GM06990 (cell line): ENCODE data around the gene FTSJ3.
A peak's percentile ranks its signal among the peaks of the same experiment; 100 is the strongest.
"Not testable (repeated sequence)": the region's sequence is repeated elsewhere in the genome, so short reads cannot be mapped to it uniquely, and the experiment has no call there.

Experiments
- DNase-seq: peaks from one replicate; pipeline ENCODE4 v3.0.0-alpha.2; 2011; ENCODE audit not compliant: insufficient read length; ENCODE audit errors: extremely low read depth
- H3K27me3 ChIP-seq: replicated peaks from 2 replicates; pipeline ENCODE4 v1.6.0; 2011; ENCODE audit warnings: low read length; ENCODE audit not compliant: control insufficient read depth, insufficient read depth
- H3K36me3 ChIP-seq: 2 replicates; pipeline ENCODE4 v1.5.1; 2011; ENCODE audit warnings: low read length; ENCODE audit not compliant: control insufficient read depth, insufficient read depth
- H3K4me3 ChIP-seq: replicated peaks from 2 replicates; pipeline ENCODE4 v1.5.1; 2011; ENCODE audit warnings: low read depth, mild to moderate bottlenecking, control low read depth, low read length
- TF ChIP-seq, protein P1 (sequence below): IDR thresholded peaks from 2 replicates; pipeline ENCODE4 v1.5.1; 2011; ENCODE audit warnings: low read length, control low read depth, mild to moderate bottlenecking, inconsistent platforms; ENCODE audit not compliant: insufficient read depth, poor library complexity, severe bottlenecking

Gene FTSJ3

DNA sequence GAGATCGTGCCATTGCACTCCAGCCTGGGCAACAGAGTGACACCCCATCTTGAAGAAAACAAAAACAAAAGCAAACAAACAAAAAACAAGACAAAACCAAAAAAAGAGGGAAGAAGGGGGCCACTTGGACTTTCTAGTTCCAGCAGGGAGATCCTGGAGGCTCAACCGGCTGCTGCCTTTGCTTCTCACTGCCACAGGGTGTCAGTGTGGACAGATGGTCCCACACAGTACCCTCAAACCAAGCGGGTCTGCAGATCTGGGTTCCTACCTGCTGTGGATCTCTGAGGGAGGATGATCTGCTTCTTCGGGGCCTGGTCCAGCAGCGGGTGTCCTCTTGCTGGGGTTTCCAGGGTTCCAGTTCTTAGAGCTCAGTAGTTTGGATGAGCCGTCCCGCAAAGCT is 39.2 kb upstream of the FTSJ3 start:
- TF ChIP-seq, protein P1, sequence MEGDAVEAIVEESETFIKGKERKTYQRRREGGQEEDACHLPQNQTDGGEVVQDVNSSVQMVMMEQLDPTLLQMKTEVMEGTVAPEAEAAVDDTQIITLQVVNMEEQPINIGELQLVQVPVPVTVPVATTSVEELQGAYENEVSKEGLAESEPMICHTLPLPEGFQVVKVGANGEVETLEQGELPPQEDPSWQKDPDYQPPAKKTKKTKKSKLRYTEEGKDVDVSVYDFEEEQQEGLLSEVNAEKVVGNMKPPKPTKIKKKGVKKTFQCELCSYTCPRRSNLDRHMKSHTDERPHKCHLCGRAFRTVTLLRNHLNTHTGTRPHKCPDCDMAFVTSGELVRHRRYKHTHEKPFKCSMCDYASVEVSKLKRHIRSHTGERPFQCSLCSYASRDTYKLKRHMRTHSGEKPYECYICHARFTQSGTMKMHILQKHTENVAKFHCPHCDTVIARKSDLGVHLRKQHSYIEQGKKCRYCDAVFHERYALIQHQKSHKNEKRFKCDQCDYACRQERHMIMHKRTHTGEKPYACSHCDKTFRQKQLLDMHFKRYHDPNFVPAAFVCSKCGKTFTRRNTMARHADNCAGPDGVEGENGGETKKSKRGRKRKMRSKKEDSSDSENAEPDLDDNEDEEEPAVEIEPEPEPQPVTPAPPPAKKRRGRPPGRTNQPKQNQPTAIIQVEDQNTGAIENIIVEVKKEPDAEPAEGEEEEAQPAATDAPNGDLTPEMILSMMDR = peak; percentile 28
- not testable (repeated sequence) for H3K4me3 ChIP-seq, DNase-seq, H3K27me3 ChIP-seq, H3K36me3 ChIP-seq

DNA sequence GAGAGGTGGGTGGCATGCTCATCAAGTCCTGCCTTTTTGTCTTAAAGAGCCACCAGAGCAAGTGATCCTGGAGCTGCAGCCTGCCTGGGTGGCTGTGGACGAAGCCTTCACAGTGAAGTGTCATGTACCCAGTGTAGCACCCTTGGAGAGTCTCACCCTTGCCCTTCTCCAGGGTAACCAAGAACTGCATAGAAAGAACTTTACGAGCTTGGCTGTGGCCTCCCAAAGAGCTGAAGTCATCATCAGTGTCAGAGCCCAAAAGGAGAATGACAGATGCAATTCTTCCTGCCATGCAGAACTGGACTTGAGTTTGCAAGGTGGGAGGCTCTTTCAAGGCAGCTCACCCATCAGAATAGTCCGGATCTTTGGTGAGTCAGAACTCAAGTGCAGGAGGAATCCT is 31.8 kb upstream of the FTSJ3 start:
- TF ChIP-seq, protein P1 = no peak
- no peak for DNase-seq
- H3K27me3 ChIP-seq = peaks cover 3% of the 10 kb centered on the region; the same call in 1 of the 2 replicates
- H3K4me3 ChIP-seq = no peak overlapping the region
- no peaks in the 10 kb centered on the region for H3K36me3 ChIP-seq

- not testable (repeated sequence) for H3K36me3 ChIP-seq, H3K27me3 ChIP-seq, H3K4me3 ChIP-seq, DNase-seq
Observed at GRCh38 chr17:63856425-63856824, 29.0 kb upstream of the FTSJ3 start.

DNA sequence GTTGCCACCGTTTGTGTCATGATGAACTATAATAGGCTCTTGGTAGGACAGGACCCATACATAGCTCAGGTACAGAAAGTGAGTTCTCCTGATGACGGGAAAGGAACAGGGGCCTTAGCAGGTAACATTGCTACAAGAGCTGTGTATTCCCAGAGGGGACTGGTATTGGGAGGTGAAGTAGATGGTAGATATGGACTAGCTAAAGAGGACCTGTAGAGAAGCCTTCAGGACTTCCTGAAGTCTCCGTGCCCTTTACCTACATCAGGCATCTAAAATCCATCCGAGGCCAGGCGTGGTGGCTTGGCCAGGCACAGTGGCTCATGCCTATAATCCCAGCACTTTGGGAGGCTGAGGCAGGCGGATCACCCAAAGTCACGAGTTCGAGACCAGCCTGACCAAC is 27.7 kb upstream of the FTSJ3 start:
- Histone ChIP-seq H3K27me3 (peaks cover 3% of the 10 kb centered on the region; the same call in 1 of the 2 replicates), H3K36me3 (no peaks in the 10 kb centered on the region), H3K4me3 (no peak overlapping the region)
- no peak for DNase-seq
- TF ChIP-seq, protein P1 = no peak

GRCh38 chr17:63854709-63855108 is 27.2 kb upstream of the FTSJ3 start:
- DNase-seq = no peak
- TF ChIP-seq, protein P1 = no peak
- Histone ChIP-seq H3K27me3 (peaks cover 3% of the 10 kb centered on the region; the same call in 1 of the 2 replicates), H3K36me3 (no peaks in the 10 kb centered on the region), H3K4me3 (no peak overlapping the region)

- Histone ChIP-seq H3K4me3 (no peak overlapping the region), H3K27me3 (no peaks in the 10 kb centered on the region; the same call in 1 of the 2 replicates), H3K36me3 (no peaks in the 10 kb centered on the region)
- TF ChIP-seq, protein P1 = no peak
- DNase-seq = no peak
Observed at GRCh38 chr17:63853260-63853659, 25.8 kb upstream of the FTSJ3 start.
